Peyer's patch (tissue), 4 donors: Measurements from ENCODE around the gene GFER. TPM values are rescaled to one million over a fixed set of nuclear protein-coding genes. Genes with fewer than 3 reads are reported as not detected.

Source experiments
- DNase-seq, 3 donors: peaks; one replicate each; pipeline ENCODE4 v3.0.0-alpha.2; 2017 to 2019
- H3K27ac ChIP-seq, 4 donors: fragments of 200-600 bp; sonication (generic); one replicate each; pipeline ENCODE4 v1.5.1; 2016 to 2019
- H3K27me3 ChIP-seq, 2 donors: fragments of 200-600 bp; sonication (generic); one replicate each; pipeline ENCODE4 v1.5.1; 2019
- H3K36me3 ChIP-seq, 3 donors: fragments of 200-600 bp; sonication (generic); one replicate each; pipeline ENCODE4 v1.5.1; 2016 to 2019
- H3K4me1 ChIP-seq, 4 donors: fragments of 200-600 bp; sonication (generic); one replicate each; pipeline ENCODE4 v1.5.1; 2016 to 2019
- H3K4me3 ChIP-seq, 4 donors: fragments of 200-600 bp; sonication (generic); 1 replicate in 3 of 4; 2 replicates in 1 of 4; pipeline ENCODE4 v1.5.1; 2016 to 2019; ENCODE audit warnings: mild to moderate bottlenecking in 1 of 4
- H3K9me3 ChIP-seq, 4 donors: fragments of 200-600 bp; sonication (generic); one replicate each; pipeline ENCODE4 v1.5.1; 2016 to 2019; ENCODE audit warnings: mild to moderate bottlenecking in 1 of 4
- POLR2A ChIP-seq, 2 donors: fragments of 450-650 bp; IDR thresholded peaks; one replicate each; pipeline ENCODE4 v1.5.1; 2017; ENCODE audit warnings: antibody characterized with exemption in 2 of 2, mild to moderate bottlenecking in 2 of 2, moderate library complexity in 2 of 2
- total RNA-seq, 4 donors: library from RNA; depleted of rRNA; stranded (reverse); fragments of >200 nt; gene quantifications; one replicate each; pipeline ENCODE4 v1.1.0, GENCODE V29; 2016
- TF ChIP-seq, protein P1 (sequence below), 6 experiments: fragments of 450-650 bp in 4 of 6; fragments of 200-600 bp in 2 of 6; sonication (generic) in 1 of 6; IDR thresholded peaks; one replicate each; pipeline ENCODE4 v1.5.1; 2017 to 2019; ENCODE audit warnings: antibody characterized with exemption in 6 of 6, mild to moderate bottlenecking in 3 of 6, moderate library complexity in 1 of 6

The GFER gene
- total RNA-seq, 4 donors from 2014 or later, result 31.4 to 102 (median 83.1) TPM

DNA sequence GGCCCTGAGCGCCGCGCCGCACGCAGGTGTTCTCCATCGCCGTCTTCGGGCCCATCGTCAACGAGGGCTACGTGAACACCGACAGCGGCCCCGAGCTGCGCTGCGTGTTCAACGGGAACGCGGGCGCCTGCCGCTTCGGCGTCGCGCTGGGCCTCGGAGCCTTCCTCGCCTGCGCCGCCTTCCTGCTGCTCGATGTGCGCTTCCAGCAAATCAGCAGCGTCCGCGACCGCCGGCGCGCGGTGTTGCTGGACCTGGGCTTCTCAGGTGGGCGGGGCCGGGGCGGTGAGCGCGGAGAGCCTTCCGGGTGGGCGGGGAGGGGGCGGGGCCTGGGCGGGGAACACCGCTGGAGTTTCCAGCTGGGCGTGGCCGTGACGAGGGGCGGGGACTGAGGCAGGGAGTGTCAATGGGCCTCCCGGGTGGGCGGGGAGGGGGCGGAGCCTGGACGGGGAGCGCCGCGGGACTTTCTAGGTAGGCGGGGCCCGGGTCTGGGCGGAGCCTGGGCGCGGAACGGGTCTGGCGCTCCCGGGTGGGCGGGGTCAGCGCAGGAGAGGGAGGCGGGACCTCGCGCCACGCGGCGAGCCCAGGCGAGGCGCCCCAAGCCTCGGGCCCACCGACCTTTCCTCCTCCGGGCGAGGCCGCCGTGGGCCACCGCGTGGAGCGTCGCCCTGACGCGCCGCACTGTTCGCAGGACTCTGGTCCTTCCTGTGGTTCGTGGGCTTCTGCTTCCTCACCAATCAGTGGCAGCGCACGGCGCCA lies 8.1 kb downstream of the GFER start:
- H3K9me3 ChIP-seq, result peaks cover 0 to 4% (median 0%) of the 10 kb centered on the region in 4 donors
- TF ChIP-seq POLR2A (IDR thresholded peaks at IDR 0.05), result peak; percentile 49 to 50
- TF ChIP-seq, protein P1, sequence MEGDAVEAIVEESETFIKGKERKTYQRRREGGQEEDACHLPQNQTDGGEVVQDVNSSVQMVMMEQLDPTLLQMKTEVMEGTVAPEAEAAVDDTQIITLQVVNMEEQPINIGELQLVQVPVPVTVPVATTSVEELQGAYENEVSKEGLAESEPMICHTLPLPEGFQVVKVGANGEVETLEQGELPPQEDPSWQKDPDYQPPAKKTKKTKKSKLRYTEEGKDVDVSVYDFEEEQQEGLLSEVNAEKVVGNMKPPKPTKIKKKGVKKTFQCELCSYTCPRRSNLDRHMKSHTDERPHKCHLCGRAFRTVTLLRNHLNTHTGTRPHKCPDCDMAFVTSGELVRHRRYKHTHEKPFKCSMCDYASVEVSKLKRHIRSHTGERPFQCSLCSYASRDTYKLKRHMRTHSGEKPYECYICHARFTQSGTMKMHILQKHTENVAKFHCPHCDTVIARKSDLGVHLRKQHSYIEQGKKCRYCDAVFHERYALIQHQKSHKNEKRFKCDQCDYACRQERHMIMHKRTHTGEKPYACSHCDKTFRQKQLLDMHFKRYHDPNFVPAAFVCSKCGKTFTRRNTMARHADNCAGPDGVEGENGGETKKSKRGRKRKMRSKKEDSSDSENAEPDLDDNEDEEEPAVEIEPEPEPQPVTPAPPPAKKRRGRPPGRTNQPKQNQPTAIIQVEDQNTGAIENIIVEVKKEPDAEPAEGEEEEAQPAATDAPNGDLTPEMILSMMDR (IDR thresholded peaks at IDR 0.05), result peak in 1 of 6 experiments; percentile 6
- H3K36me3 ChIP-seq, result peaks cover 0 to 7% (median 0%) of the 10 kb centered on the region in 3 donors
- DNase-seq, result peak; percentile 98 to 99 (median 98)
- peaks cover 3 to 37% (median 15%) of the 10 kb centered on the region in 4 donors for H3K4me1 ChIP-seq
- peak overlapping the region; percentile 73 to 85 (median 78) for H3K27ac ChIP-seq
- H3K4me3 ChIP-seq, result peak overlapping the region; percentile 12 to 71 (median 42)
- H3K27me3 ChIP-seq, result peaks cover 0 to 22% of the 10 kb centered on the region in 2 donors

DNA sequence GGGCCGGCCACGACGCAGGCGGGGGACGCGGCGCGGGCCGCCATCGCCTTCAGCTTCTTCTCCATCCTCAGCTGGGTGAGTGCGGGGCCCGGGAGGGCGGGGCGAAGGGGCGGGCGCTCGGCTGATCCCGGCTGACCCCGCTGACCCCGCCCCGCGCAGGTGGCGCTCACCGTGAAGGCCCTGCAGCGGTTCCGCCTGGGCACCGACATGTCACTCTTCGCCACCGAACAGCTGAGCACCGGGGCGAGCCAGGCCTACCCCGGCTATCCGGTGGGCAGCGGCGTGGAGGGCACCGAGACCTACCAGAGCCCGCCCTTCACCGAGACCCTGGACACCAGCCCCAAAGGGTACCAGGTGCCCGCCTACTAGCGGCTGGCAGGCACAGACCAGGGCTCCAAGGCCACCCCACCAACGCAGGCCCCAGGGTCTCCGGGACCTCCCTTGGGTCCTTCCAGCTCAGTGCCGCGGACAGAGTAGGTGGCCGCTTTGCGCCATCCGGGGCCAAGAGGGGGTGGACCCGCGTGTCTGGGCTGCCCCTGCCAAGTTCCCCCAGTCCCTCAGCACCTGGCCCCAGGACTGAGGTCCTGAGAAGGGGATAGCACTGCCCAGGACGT lies 8.8 kb downstream of the GFER start:
- peaks cover 0 to 22% of the 10 kb centered on the region in 2 donors for H3K27me3 ChIP-seq
- H3K27ac ChIP-seq, result peak overlapping the region; percentile 5 to 85 (median 76)
- H3K4me3 ChIP-seq, result peak overlapping the region in 3 of 4 donors; percentile 38 to 71 (median 47)
- peaks cover 0 to 7% (median 0%) of the 10 kb centered on the region in 3 donors for H3K36me3 ChIP-seq
- H3K4me1 ChIP-seq, result peaks cover 3 to 37% (median 15%) of the 10 kb centered on the region in 4 donors
- no peak for DNase-seq
- TF ChIP-seq, protein P1 (IDR thresholded peaks at IDR 0.05), result no peak
- TF ChIP-seq POLR2A (IDR thresholded peaks at IDR 0.05), result no peak
- peaks cover 0 to 4% (median 0%) of the 10 kb centered on the region in 4 donors for H3K9me3 ChIP-seq

DNA sequence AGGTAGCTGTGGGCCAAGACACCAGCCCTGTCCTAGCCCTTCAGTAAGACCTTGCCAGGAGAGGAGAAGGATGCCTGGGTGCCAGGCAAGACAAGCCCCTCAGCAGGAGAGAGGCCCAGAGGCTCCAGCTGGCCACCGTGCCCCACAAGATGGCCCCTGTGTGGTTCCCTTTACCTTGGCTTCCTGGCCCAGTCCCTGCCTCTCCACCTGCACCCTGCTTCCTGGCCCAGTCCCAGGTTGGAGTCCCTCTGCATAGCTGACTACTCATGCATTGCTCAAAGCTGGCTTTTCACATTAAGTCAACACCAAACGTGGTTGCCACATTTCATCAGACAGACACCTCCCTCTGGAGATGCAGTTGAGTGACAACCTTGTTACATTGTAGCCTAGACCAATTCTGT lies 9.7 kb downstream of the GFER start:
- Histone ChIP-seq H3K9me3 (peaks cover 0 to 4% (median 0%) of the 10 kb centered on the region in 4 donors), H3K27me3 (peaks cover 0 to 22% of the 10 kb centered on the region in 2 donors), H3K4me3 (no peak overlapping the region), H3K36me3 (peaks cover 0 to 16% (median 0%) of the 10 kb centered on the region in 3 donors), H3K4me1 (peaks cover 3 to 42% (median 15%) of the 10 kb centered on the region in 4 donors), H3K27ac (peak overlapping the region in 2 of 4 donors; percentile 9 to 55)
- TF ChIP-seq, protein P1 (IDR thresholded peaks at IDR 0.05), result no peak
- no peak for TF ChIP-seq POLR2A (IDR thresholded peaks at IDR 0.05)
- no peak for DNase-seq

DNA sequence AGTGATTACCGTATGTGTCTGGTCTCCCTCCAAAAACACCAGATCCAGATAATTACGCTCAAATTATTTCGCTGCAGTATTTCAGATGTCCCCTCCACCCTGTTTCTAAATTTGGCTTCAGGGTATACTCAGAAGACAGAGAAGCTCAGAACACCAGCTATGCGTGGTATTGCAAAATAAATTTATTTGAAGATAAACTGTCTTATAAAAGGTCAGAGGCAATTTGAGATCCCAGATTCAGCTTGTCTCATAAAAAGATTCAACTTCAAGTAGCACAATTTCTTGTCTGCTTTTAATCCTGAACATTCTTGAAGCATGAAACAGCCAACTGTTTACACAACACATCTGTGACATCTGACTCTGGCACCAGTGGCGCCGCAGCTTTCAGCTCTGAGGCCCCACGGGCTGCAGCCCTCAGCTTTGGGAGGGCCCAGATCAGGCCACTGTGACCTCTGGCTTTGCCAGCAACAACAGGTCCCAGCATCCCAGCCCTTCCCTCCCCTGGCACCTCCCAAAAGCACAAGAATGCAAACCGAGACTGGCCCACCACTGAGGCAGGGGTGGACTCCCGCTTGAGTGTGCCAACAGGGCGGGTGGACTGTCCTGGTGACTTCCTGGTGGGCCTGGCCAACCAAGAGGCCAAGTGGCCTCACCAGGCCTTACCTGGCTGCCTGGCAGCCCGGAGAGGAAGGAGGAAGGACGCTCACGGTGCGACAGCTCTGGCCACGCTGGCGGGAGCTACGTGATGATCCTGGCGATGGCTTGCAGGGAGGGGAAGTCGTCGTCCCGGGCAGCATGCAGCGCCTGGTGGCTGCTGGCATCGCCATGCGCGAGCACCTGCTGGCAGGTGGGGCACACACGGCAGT lies 13.7 kb downstream of the GFER start:
- Histone ChIP-seq H3K27ac (peak overlapping the region in 3 of 4 donors; percentile 22 to 40 (median 35)), H3K36me3 (peaks cover 0 to 56% (median 3%) of the 10 kb centered on the region in 3 donors), H3K9me3 (no peaks in the 10 kb centered on the region), H3K27me3 (no peaks in the 10 kb centered on the region), H3K4me3 (no peak overlapping the region), H3K4me1 (peaks cover 0 to 5% (median 0%) of the 10 kb centered on the region in 4 donors)
- no peak for DNase-seq
- no peak for TF ChIP-seq POLR2A (IDR thresholded peaks at IDR 0.05)
- TF ChIP-seq, protein P1 (IDR thresholded peaks at IDR 0.05), result no peak

DNA sequence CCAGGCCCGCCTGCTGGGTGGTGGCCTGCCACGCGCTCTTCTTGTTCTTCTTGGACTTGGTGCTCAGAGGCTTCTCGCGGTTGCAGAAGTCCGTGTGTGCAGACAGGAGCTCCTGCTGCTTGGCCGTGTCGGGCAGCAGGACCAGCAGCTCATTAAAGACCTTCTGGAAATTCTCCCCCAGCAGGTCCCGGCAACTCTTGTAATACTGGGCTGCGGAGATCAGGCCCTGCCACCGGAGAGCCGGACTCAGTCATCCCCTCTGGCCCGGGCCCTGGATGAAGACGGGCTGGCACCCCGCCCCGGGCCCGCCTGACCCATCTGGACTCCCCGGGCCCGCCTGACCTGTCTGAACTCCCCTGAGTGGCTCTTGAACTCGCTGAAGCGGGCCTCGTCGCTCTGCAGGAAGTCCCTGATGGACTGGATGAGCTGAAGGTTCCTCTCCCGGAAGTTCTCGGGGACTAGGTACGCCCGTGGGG lies 14.4 kb downstream of the GFER start:
- Histone ChIP-seq H3K27me3 (no peaks in the 10 kb centered on the region), H3K4me1 (peaks cover 0 to 6% (median 0%) of the 10 kb centered on the region in 4 donors), H3K27ac (peak overlapping the region in 1 of 4 donors; percentile 40), H3K36me3 (peaks cover 0 to 63% (median 3%) of the 10 kb centered on the region in 3 donors), H3K4me3 (no peak overlapping the region), H3K9me3 (no peaks in the 10 kb centered on the region)
- TF ChIP-seq, protein P1 (IDR thresholded peaks at IDR 0.05), result no peak
- no peak for TF ChIP-seq POLR2A (IDR thresholded peaks at IDR 0.05)
- no peak for DNase-seq
